ENCODE data around the gene SCART1.

- TF ChIP-seq EZH2 (IDR thresholded peaks at IDR 0.05; ENCODE audit: borderline replicate concordance, low read length): no peak
- TF ChIP-seq, protein P1, sequence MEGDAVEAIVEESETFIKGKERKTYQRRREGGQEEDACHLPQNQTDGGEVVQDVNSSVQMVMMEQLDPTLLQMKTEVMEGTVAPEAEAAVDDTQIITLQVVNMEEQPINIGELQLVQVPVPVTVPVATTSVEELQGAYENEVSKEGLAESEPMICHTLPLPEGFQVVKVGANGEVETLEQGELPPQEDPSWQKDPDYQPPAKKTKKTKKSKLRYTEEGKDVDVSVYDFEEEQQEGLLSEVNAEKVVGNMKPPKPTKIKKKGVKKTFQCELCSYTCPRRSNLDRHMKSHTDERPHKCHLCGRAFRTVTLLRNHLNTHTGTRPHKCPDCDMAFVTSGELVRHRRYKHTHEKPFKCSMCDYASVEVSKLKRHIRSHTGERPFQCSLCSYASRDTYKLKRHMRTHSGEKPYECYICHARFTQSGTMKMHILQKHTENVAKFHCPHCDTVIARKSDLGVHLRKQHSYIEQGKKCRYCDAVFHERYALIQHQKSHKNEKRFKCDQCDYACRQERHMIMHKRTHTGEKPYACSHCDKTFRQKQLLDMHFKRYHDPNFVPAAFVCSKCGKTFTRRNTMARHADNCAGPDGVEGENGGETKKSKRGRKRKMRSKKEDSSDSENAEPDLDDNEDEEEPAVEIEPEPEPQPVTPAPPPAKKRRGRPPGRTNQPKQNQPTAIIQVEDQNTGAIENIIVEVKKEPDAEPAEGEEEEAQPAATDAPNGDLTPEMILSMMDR (conservative IDR thresholded peaks at IDR 0.05 in 1 of 2, IDR thresholded peaks at IDR 0.05 in 1 of 2; ENCODE audit: extremely low read depth in 1 of 2, insufficient read depth in 1 of 2, low read depth in 1 of 2, low read length in 2 of 2): no peak
Measured at GRCh38 chr10:133440633-133441285, 13.0 kb upstream of the SCART1 start.
